Hematopoietic multipotent progenitor cell (in vitro differentiated cells): Measurements from ENCODE around the gene INSM2. TPM values are rescaled to one million over a fixed set of nuclear protein-coding genes. Genes with fewer than 3 reads are reported as not detected.

ENCODE experiments used
- DNase-seq, 3 donors: peaks; one replicate each; pipeline ENCODE4 v3.0.0-alpha.2; 2011 to 2015; ENCODE audit warnings: low read depth in 2 of 3, low spot score in 2 of 3
- total RNA-seq: library from RNA; depleted of rRNA; stranded (reverse); fragments of >200 nt; gene quantifications from one replicate; pipeline ENCODE4 v1.2.3, GENCODE V29; 2012

The INSM2 gene
- total RNA-seq, 1 donor = not detected

- DNase-seq = no peak
These were observed 6.0 kb downstream of the INSM2 start for GRCh38 chr14:35539969-35540368.

GRCh38 chr14:35543006-35543405, 9.0 kb downstream of the INSM2 start:
- DNase-seq = no peak

DNA sequence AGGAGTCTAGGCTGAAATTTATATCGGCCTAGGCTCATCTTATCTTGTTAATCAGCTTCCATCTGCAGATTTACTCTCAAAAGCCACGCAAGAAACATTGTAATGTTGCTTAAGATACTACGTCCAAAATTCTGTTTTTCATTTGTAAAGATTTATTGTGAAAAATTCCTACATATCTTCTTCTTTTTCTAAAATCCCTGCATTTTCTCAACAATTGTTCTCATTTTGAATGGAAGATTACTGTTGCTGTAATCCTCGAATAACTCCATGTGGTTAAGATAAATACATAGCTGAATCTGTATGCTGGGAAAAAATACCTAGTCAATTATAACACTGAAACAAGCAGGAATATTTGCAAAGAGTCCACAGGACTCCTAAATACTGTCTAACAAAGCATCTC, 15.6 kb downstream of the INSM2 start:
- DNase-seq = no peak

DNA sequence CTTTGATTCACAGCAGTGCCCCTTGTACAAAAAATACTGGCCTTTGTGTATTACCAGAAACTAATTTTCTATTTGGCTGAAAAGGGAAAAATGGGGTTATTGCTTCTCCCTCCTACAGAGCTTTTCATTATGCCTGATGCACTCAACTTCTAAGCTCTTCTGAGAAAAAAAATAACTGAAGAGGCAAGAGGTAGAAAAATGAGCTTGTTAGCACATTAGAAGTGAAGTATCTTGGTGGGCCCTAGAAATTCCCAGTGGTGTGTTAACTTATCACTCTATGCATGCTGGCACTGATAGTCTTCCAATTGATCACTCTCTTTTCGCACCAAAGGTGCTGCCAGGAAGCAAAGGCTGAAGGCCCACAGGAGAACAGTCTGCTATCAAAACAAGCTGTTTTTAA, 17.1 kb downstream of the INSM2 start:
- DNase-seq = no peak

GRCh38 chr14:35553808-35554207, 19.8 kb downstream of the INSM2 start:
- no peak for DNase-seq

- DNase-seq = no peak
These were observed 22.6 kb downstream of the INSM2 start for GRCh38 chr14:35556548-35556947.

DNA sequence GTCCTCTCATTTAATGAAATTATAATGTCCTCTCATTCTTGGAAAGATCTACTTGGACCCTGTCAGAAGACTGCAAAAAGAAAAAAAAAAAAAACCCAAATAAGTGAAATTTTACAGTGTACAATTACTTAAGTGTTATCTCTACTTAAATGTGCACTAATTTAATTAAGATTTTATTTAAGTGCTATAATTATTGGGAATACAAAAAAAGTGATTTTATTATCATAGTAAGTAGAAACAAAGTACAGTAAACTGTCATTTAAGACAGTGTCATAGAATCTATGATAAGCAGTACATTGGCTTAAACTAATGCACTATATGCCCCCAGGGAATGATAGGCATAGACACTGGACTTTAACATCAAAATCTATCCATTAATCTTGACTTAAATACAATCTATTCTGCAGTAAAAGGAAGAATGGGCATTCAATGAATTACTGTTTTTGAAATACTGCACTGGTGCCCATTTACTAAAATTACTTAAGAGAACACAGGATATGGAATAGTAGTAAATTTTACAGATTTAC, 23.3 kb downstream of the INSM2 start:
- DNase-seq = no peak

GRCh38 chr14:35558680-35559079, 24.7 kb downstream of the INSM2 start:
- no peak for DNase-seq

GRCh38 chr14:35565871-35566464, 32.0 kb downstream of the INSM2 start:
- DNase-seq = no peak

DNA sequence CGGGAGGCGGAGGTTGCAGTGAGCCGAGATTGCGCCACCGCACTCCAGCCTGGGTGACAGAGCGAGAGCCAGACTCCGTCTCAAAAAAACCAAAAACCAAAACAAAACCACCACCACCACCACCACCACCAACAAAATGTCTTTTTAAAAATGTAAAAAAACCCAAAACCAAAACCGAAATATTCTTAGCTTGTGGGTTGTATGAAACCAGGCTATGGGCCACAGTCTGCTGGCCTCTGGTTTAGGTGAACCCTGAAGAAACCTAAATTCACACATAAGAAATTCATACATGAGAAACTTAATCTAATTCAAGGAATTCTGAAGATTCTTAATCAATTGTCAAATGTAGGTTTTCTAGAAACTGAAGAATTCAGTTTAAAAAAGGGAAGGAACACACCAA, 37.6 kb downstream of the INSM2 start:
- DNase-seq = no peak

GRCh38 chr14:35573911-35574310, 39.9 kb downstream of the INSM2 start:
- no peak for DNase-seq

GRCh38 chr14:35576260-35576659, 42.3 kb downstream of the INSM2 start:
- no peak for DNase-seq

DNA sequence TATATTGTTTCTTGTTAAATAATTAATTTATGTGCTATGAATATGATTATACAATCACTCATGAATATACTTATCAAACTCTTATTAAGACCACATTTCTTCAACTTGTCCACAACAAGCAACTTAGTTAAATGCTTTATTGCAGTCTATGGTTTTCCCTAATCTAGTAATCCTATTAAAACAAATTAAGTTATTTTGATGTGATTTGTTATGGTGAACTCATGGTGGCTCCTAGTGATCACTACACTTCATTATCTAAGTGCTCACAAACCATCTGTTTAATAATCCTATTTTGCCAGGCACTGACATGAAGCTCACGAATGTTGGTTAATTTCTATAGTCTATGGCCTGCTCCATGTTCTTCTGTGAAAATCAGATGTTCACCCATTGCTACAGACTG, 42.9 kb downstream of the INSM2 start:
- DNase-seq = no peak

- DNase-seq = no peak
These were observed 44.2 kb downstream of the INSM2 start for GRCh38 chr14:35578135-35578534.

GRCh38 chr14:35578639-35579038, 44.7 kb downstream of the INSM2 start:
- DNase-seq = no peak

Other genes starting within 250 kb of the INSM2 start
- 153 TPM for gene PSMA6, start 241.8 kb upstream of the INSM2 start, total RNA-seq
- 866 TPM for gene NFKBIA, start 129.4 kb upstream of the INSM2 start, total RNA-seq